Stimulated activated CD4-positive, alpha-beta T cell treated with anti-CD3 and anti-CD28 coated beads, Interleukin-1b, Interleukin-23, amount 100 ng/mL, for 48 hours (primary cell): ENCODE data around the gene ITPK1.

Experiments used
- DNase-seq: peaks from one replicate; pipeline ENCODE4 v3.0.0-alpha.2; 2020

The ITPK1 gene

DNA sequence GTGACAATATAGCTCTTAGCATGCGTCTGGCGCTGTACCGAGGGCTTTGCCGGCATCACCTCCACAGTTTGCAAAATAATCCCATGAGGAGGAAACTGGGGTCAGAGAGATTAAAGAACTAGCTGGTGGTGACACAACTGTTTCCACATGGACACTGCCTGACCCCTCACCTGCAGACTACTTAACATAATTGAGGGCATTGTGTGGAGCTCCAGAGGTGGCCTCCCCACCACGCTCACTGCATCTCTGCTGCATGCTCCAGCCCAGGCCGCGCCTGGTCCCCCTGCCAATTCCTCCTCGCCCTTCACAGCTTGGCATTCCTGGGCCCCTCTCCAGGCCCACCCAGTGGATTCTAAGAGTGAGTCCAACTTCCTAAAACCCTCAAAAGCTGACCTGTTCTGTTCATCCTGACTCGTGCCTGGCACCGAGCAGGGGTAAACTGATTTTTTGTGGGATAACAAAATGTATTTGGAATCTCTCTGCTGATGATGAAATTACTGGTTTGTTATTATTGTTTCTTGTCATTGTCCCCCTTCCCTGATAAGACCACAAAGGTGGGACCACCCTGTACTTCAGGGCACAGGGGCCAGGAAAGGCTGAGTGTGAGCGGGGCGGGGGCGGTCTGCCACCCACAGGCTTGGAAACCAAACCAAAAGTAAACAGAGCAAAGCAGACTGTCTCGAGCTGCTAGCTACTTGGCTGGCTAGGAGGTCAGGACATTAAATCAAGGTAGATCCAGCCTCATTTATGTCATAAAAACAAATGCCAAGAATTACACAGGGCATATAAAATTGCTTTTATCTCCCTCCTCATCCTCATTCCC is 152.2 kb downstream of the ITPK1 start:
- no peak for DNase-seq

DNA sequence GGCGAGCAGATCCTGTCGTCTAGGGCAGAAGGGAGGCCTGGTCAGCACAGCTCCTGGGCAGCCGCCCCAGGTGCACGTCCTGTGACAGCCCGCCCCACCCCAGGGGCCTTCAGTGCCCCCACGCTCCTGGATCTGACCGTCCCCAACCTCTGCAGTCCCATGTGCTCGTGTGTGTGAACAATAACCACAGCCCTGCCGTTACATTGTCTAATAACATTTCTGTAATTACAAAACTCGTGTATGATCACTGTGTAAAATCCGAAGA is 153.0 kb downstream of the ITPK1 start:
- DNase-seq = no peak

DNA sequence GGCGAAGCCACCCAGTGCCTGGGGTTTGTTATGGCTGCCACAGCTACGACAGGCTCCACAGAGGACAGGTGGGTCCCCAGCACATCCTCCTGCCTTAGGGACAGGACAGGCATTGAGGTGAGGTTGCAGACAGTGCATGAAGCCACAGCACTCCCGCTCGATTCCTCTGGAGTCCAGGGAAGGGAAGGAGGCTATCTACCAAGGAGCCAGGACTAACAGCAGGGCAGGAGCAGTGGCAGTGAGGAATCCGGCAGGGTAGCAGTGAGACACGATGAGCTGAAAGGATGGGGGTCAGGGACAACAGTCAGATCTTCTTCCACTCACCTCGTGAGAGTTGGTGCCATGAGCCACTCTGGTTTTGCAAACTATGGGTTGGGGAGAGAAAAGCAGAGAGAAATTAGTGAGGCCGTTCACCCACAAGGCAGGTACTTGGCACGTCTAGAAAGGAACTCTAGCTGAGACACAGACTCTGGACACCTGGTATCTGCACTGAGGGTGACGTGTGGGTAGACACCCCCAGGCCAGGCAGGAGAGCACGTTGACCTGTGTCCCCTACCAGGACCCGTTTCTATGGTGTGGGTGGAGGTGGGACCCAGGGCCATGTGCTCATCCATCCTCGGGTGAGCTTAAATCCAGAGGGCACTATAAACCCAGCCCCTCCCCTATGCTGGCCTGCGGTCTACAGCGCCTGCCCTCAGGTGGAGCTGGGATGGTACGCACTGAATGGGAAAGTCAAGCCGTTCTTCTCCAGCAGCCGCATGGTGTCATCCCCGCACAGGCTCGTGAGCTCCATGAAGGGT is 153.5 kb downstream of the ITPK1 start:
- DNase-seq = no peak

DNA sequence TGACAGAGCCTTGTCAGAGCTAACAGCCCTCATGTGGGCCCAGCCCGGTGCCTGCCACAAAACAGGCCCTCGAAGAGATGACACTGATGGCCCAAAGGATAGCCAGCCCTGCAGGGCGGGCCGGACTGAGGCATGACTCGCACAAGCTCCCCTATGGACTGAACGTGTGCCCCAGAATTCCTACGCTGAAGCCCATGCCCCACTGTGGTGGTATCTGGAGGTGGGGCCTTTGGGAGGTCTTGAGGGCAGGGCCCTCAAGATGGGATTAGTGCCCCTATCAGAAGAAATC is 154.2 kb downstream of the ITPK1 start:
- DNase-seq = no peak

DNA sequence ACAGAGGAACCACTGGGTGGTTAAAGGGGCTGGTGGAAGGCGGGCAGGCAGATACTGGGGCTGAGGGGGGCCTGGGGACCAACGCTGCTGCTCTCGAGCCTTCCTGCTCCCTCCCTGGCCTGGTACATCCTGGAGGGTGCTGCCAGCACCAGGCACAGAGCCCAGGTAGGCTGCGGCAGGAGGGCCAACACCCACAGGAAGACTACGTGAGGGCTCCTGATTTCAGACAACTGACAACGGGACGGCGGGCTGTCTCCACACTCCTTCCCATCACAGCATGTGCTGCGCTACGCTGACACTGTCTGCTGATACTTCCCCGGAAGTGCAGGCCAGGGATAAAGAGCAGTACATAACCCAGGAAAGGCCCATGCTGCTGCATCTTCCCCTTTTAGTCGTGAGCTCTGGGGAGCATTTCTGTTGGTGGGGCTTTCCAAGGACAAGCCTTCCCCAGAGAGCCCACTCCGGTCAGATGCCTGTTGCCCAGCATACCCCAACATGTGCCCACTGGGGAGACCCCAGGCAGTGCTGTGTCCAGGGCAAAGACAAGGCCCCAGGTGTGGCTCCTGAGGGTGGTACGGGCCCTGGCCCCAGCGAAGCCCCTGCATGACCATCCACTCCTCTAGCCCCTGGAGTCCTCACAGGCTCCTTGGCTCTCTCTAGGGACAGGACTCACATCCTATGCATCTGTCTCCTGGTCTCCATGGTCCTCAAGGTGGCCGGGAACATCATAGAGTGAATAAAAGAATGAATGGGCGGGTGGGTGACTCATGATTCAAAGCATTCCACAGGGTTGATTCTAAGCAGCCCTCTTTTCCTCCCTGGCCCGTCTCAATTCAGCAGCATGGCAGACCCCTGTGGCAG is 154.8 kb downstream of the ITPK1 start:
- DNase-seq = no peak

DNA sequence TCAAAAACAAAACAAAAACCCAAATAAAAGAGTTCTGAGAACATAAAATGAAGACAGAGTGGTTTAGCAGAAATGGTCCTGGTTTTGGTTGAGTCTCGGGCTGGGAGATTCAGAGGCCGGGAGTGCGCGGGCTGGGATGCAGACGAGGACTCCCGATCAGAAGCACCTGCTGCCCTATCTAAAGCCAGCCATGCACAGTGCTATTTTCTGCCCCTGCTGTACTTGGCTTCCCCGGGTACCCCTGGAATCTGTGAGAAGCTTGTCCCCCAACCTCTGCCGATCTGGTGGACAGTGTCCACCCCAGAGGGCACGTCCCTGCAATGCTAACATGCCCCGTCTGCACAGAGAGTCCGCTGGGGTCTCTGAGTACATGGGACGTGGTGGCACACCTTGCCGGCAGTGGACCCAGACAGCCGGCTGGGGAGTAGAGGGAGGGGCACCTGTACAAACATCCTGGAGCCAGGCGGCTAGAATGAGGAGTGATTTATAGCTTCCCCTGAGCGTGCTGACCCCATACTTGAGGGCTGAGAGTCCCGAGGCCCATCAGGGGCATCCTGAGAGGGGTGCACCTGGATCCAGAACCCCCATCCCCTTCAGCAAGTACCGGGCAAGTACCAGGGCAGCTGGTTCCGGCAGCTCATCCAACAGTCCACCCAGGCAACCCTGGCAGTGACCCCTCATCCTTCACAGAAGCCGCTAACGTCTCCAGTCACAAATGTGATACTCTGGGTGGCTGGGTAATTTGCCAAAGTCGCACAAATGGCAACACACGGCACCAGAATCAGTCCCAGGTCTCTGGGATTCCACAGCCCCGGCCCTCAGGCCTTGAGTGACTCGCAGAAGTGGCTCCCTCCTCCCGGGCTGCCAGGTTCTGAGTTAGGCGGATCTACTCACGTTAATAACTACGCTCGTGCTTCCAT is 155.7 kb downstream of the ITPK1 start:
- DNase-seq = no peak

DNA sequence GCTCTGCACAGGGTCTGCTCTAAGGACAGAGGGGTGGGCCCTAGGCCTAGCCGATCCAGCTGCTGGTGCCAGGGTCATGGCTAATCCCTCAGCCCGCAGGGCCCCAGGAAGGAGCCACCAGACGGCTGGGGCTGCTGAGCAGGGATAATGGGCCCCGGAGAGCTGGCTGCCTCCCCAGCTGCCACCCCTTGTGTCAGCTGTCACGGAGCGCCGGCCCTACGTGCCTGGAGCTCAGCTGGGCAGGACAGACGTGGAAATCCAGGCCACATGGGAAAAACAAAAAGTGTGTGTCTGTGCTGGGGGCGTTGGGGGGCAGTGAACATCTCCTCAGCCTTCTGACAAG is 156.6 kb downstream of the ITPK1 start:
- DNase-seq = no peak

DNA sequence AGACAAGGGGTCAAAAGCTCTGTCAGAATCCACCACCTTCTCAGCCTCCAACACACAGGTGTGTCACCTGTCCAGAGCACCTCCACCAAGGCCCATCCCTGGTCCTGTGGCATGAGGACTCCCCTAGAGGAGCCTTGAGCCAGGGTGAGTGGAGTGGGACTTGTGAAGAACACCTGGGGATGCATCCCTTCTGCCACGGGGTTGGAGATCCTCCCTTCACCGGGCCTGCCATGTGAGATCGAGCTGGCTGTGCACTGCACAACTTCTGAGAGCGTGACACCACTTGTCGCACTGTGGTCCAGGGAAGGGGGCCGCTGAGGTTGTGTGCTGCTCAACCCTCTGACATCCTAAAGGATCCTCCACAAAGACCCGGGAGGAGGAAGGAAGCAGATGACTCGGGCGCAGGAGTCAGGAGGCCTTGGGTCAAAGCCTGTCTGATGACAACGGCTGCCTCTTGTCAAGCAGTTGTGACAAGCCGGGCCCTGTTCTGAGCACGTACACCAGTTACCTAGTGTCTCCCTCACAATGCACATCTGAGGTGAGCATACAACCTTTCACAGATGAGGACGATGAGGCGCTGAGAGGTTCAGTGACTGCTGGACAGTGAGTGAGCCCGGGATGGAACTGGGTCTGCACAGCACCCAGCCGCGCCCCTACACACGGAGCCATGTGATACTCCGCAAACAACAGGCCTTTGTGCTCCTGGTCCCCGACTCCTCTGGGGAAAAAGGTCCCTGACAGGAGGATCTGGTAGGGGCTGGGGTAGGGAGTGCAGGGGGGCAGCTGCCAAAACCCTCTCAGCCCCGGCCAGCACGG is 157.1 kb downstream of the ITPK1 start:
- DNase-seq = no peak

DNA sequence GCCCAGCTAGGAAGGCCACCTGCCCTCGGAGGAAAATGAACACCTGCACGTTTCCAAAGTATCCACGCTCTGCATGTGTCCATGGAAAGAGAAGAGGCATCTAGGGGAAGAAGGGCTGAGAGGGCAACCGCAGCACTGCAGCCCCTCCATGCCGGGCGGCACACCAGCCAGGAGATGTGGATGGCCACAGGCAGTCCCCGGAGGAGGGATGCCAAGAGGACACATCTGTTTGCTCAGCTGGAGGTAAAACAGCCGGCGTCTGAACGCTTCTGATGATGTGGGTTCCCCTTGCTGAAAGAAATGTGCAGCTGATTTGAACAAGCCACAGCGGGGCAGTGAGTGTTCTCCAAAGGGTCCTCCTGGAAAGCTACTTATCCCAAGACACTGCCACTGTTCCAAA is 158.8 kb downstream of the ITPK1 start:
- no peak for DNase-seq

DNA sequence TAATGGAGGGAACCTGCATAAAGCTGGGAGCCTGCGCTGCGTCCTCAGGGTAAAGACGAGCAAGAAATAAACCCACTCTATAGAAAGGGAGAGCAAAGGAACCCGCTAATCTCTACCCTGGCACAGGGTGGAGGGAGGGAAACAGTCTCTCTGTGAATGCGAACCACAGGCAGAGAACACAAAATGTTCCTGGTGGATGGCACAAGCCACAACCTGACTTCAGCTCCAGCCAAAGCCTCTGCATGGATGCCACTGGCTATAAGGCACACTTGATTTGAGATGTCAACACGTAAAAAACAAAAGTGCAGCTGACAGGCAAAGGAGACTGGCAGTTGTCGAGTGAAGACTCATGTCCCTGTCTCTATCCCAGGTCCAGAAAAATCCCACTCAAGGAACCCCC is 160.3 kb downstream of the ITPK1 start:
- no peak for DNase-seq

DNA sequence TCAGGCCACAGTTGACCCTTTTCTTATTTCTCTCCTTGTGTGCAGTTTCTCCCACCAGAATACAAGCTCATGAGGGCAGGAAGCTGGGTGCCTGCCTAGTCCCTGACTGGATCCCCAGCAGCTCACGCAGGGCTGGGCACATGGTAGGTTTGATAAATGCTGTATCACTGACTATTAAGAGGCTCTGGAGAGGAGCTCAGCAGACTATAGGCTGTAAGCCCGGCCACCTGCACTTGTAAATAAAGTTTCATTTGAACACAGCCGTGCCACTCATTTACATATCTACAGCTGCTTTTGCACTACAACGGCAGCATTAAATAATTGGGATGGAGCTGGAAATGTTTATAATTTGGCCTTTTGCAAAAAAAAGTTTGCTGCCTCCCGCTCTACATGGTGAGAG is 160.8 kb downstream of the ITPK1 start:
- DNase-seq = no peak

DNA sequence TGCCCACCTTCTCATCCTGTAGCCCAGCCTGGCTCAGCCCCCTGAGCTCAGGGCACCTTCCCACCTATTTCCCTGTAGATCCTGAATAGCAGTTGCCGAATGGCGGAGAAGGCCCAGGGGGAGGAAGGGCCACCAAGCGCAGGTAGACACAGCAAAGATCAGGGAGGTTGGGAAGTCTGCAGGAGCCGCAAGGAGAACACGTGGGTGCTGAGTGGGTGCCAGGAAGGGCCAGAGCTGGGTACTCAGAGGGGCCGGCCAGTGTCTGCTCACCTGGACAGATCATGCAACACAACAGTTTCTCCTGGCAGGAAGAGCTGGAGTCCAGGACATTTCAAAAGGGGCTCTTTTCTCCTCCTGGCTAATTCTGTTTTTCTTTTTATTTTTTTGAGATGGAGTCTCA is 162.2 kb downstream of the ITPK1 start:
- no peak for DNase-seq

DNA sequence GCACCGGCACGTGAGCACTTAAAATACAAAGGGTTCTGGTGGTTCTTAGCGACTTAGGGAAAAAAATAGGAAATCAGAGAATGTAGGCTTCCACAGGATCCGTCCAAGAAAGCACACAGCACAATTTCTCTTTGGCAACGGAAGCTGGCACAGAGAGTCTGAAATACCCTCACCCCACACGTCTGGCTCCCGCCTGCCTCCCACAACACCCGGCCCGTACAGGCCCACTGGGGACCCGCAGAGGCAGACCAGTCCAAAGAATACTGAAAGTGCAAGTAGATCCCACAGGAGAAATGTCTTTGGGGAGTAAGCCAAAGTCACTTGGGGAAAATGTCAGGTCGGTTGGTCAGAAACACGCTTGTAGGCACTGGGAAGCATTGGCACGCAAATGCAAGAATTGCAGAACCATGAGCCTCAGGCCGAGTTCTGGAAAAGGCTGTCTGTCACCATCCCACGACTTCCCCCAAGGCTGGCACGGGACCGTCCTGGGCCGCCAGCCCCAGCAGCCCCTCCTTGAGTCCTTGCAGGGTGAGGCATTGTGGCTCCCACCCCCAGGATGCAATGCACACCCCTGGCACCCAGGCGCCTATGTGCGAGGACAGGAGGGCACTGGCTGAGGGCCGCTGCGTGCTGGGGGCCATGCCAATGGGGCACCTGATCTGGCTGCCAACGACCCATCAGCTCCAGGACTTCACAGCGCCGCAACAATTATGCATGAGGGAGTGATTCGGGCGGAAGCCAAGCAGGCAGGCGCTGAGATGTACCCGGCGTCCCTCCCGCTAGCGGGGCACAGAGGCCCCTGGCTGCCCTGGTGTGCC is 163.0 kb downstream of the ITPK1 start:
- no peak for DNase-seq

DNA sequence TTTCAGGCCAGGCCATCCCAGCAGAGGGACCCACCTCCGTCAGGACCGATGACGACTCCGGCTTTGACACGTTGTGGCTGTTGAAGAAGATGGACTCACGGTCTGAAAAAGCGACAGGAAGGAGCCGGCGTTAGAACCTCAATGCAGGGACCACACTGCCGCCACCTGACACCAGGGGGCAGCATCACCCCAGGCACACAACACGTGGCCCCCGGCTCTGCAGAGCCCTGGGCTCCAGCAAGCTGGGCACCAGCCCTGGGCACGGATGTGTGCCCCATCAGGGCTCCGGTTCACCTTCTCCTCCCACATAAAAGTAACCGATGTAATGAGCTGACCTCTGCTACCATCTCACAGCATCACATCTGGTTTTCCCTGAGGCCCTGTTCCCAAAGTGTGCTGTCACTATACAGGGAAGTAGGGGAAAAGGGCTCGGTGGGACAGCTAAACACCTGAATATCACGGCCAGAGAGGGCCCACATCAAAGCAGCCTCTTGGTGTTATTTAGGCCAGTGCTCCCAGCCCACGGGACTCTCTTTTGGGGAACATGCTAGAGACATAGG is 163.7 kb downstream of the ITPK1 start:
- peak; percentile 79 for DNase-seq

DNA sequence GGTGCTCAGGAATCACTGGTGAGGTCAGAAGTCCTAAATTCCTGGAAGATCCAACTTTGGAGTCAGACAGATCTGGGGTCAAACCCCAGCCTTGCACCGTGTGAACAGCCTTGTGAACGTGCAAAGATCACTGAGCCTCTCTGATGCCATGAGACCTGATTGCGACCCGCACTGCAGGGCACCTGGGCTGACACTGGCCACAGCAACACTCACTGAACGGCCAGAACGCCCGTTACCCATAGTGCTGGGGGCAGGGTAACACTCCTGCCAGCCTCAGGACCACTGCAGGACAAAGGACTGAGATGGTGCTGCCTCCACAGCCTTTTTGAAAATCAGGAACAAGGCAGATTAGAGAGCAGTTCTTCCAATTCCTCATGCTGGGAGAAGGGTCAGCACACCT is 164.5 kb downstream of the ITPK1 start:
- DNase-seq = no peak

DNA sequence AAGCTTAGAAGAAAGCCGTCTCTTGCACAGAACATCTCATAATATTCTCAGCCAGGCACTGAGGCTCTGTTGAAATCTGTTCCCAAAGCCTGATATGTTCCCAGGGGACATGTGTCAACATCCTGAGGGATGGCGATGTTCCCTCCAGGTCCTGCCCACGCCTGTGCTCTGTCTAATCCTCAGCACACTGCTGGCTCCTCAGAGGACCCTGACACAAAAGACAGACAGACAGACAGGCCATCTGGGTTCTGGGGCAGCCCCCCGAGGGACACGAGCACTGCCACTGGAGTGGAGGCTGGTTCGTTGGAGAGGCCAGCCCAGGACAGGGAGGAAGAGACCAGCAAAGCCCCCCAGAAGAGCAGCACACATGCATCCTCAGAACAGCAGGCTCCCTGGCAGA is 165.0 kb downstream of the ITPK1 start:
- no peak for DNase-seq

DNA sequence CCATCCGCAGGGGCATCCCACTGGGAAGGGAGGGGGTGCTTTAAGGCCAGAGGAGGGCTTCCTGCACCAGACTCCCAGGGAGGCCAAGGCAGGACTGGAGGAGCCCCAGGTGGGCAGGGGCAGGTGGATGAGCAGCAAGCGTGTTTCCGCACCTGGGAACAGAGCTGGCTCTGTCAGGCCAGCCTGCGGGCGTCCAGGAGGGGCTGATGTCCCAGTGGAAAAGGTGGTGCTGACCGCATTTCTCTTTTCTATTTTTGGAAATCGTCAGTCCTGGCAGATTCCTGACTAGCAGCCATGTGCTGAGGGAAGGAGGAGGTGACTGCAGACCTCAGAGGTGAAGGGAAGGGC is 165.6 kb downstream of the ITPK1 start:
- DNase-seq = no peak

DNA sequence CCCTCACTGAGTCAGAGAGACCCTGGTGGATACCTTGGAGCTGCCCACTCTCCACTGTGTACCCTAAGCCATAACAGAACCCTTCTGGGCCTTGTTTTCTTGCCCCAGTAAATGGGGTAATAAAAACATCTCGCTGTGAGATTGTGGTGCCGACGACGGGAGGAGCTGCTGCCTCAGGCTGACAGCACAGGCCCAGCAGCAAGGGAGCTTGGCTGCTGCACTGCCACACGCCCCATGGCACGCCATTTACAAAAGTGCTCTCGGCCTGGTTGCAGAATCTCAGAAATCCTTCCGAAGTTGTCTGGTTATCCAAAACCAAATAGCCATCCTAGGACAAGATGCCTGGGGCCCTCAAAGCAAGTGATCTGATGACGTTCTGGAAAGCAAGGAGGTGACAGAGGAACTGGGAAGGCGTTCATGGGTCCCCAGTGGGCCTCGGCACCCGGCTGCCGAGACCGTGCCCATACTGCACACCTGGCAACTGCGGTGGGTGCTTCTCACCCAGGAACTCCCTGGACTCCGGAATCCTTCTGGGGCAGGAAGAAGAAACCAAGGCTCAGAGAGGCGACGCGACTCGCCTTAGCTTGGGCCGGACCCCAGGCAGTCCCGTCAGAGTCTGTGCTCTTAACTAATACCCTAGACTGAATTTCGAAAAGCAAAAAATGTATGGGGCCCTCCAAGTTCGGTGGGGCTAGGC is 166.1 kb downstream of the ITPK1 start:
- no peak for DNase-seq

DNA sequence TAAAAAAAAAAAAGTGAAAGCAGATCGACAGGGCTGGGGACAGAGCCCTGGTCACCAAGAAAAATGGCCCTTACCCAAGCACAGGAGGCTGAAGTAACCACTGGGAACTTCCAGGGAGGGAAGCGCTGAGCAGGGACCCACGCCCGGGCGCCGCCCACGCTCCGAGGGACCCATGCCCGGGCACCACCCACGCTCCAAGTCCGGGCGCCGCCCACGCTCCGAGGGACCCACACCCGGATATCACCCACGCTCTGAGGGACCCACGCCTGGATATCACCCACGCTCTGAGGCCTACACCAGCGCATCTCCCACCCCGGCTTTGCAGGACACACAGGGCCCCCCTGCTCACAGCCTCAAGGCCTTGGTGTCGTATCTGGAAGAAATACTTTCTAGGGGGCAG is 167.1 kb downstream of the ITPK1 start:
- no peak for DNase-seq

DNA sequence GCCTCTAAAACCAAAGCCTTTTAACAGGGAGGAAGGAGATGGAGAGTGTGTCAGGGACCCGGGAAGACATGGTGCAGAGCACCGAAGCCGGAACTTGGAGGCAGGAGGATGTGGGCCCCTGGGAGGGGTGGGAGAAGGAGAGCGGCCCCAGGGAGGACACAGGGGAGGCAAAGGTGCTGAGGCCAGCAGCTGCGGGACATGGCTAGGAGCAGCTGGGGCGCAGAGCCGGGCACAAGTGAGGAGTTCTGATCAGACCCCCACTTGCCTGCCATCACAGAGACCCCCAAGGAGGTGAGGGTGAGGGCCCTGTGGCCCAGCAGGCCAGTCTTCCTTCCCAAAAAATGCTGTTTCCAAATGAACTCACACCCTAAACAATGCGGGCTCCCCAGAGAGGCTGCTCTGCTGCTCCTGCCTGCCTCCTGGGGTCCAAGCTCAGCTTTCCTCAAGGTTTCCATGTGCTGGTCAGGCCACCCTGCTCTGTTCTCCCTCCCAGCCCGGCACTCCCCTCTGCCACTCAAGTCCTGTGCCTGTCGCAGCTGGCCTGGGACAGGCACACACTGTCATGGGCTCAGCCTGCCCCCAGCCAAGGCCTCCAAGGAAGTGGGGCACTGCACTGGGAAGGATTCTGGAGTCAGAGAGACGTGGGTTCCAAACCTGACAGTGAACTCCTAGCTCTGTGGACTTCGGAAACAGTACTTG is 168.7 kb downstream of the ITPK1 start:
- no peak for DNase-seq
